Right lobe of liver (tissue), 6 donors: ENCODE measurements around the gene CYTH4. TPM values are rescaled to one million over a fixed set of nuclear protein-coding genes. Genes with fewer than 3 reads are reported as not detected.
"Not testable (repeated sequence)": the region's sequence is repeated elsewhere in the genome, so short reads cannot be mapped to it uniquely, and the experiment has no call there.

Experiments used
- ATAC-seq, 4 donors: fragments of 200-7000 bp; cut with Tn5 transposase; one replicate each; pipeline ENCODE4 v1.9.1; 2020; ENCODE audit warnings: mild to moderate bottlenecking in 4 of 4, moderate library complexity in 4 of 4
- DNase-seq, 3 donors: peaks; one replicate each; pipeline ENCODE4 v3.0.0-alpha.2; 2020
- H3K27ac ChIP-seq, 3 donors: fragments of 200-600 bp; one replicate each; pipeline ENCODE4 v1.8.0; 2022
- H3K27me3 ChIP-seq, 2 donors: fragments of 200-600 bp; one replicate each; pipeline ENCODE4 v1.8.0; 2022
- H3K36me3 ChIP-seq, 4 donors: fragments of 200-600 bp; sonication (generic) in 1 of 4; one replicate each; pipeline versions ENCODE4 v1.5.1 to v1.8.0; 2017 to 2022; ENCODE audit warnings: control low read depth in 1 of 4
- H3K4me1 ChIP-seq, 4 donors: fragments of 200-600 bp; sonication (generic) in 1 of 4; one replicate each; pipeline versions ENCODE4 v1.5.1 to v1.8.0; 2017 to 2022; ENCODE audit warnings: control low read depth in 1 of 4
- H3K4me3 ChIP-seq, 3 donors: fragments of 200-600 bp; one replicate each; pipeline ENCODE4 v1.8.0; 2022
- H3K9me3 ChIP-seq, 4 donors: fragments of 200-600 bp; sonication (generic) in 1 of 4; one replicate each; pipeline versions ENCODE4 v1.5.1 to v1.8.0; 2017 to 2022; ENCODE audit warnings: control low read depth in 1 of 4
- CTCF ChIP-seq, 4 donors: fragments of 200-600 bp in 3 of 4; fragments of 450-650 bp in 1 of 4; IDR thresholded peaks; one replicate each; pipeline versions ENCODE4 v1.5.1 to v1.8.0; 2016 to 2022; ENCODE audit warnings: antibody characterized with exemption in 4 of 4, mild to moderate bottlenecking in 2 of 4
- POLR2A ChIP-seq: fragments of 450-650 bp; IDR thresholded peaks from one replicate; pipeline ENCODE4 v1.6.1; 2017; ENCODE audit warnings: antibody characterized with exemption, mild to moderate bottlenecking
- WGBS: methylation state at CpG from one replicate; pipeline ENCODE4 v1.1.6; 2018; ENCODE audit warnings: low coverage, low lambda C conversion rate; ENCODE audit not compliant: insufficient coverage; ENCODE audit errors: missing lambda C conversion rate; 5-methylcytosine and 5-hydroxymethylcytosine counted together
- intact Hi-C, 2 donors: fragments of 100-400 bp; cut with DNase I; formaldehyde crosslinking; loops; one replicate each; pipeline versions ENCODE4 v1.11.2 to v1.14.1; 2022
- long read RNA-seq: library from polyadenylated mRNA; unstranded; transcript quantifications from one replicate; pipeline ENCODE4 v2.0.0, GENCODE V29; 2019
- total RNA-seq, 6 experiments: library from RNA; depleted of rRNA in 2 of 6; stranded (reverse); fragments of >200 nt in 2 of 6; fragmentation: NEBNext Ultra II Directional in 3 of 6; extraction: Animal tissue kit (Norgen Biotek cat#: 25700) in 3 of 6; gene quantifications; one replicate each; pipeline versions ENCODE4 v1.1.0 to v1.2.4, GENCODE V29; 2016 to 2023
- donor health status: DM: no; HTN: yes; CAD: no.
- donor health status: DM: no; HTN: no; CAD: no.
- donor health status: DM: no; HTN: no; CAD: no.
- donor health status: DM: no; HTN: yes; CAD: no.
- donor health status: DM: no; HTN: yes; CAD: no.

Gene CYTH4
- total RNA-seq, result 10 to 100 TPM in 1 of 6 experiments, 1 to 10 TPM in 5; 2.9 to 12.8 (median 4.0) TPM
- long read RNA-seq, partial matches to known transcripts, result 1 of 1 reads
- long read RNA-seq, other reads (novel, unspliced or antisense), result 0 of 1 reads

GRCh38 chr22:37282385-37282677 is at the start of gene CYTH4:
Gene CYTH4 (plus strand): TSS chr22:37282508. CDS start chr22:37282570, 62 bp downstream.
- DNase-seq (peak; percentile 66 to 81 (median 80)), ATAC-seq (peak; percentile 55 to 66 (median 60))
- TF ChIP-seq CTCF (IDR thresholded peaks at IDR 0.05) (no peak), POLR2A (peak; percentile 44)
- Histone ChIP-seq H3K4me1 (no peaks in the 10 kb centered on the region), H3K27ac (peak within 1 kb of the TSS; percentile 15 to 80 (median 40)), H3K9me3 (no peaks in the 10 kb centered on the region), H3K4me3 (peak within 1 kb of the TSS; percentile 26 to 44 (median 29)), H3K27me3 (no peaks in the 10 kb centered on the region), H3K36me3 (no peaks in the 10 kb centered on the region)
- 17% methylated on average over 12 of the region's 12 CpGs for WGBS
- intact Hi-C loops, result no loop called here

GRCh38 chr22:37233371-37233750 is 48.9 kb upstream of the CYTH4 start:
- H3K9me3 ChIP-seq, ATAC-seq, H3K4me1 ChIP-seq, H3K4me3 ChIP-seq, H3K36me3 ChIP-seq, H3K27me3 ChIP-seq, H3K27ac ChIP-seq, intact Hi-C loops: not testable (repeated sequence)
- DNase-seq, result peak in 1 of 3 donors; percentile 8
- 80% methylated on average over 12 of the region's 12 CpGs for WGBS

GRCh38 chr22:37233751-37234631 is 48.3 kb upstream of the CYTH4 start:
- Histone ChIP-seq H3K4me1 (no peaks in the 10 kb centered on the region), H3K9me3 (no peaks in the 10 kb centered on the region), H3K27ac (no peak overlapping the region), H3K4me3 (no peak overlapping the region), H3K36me3 (no peaks in the 10 kb centered on the region), H3K27me3 (no peaks in the 10 kb centered on the region)
- intact Hi-C loops, result no loop called here
- peak in 1 of 3 donors; percentile 14 for DNase-seq
- ATAC-seq, result no peak
- 31% methylated on average over 5 of the region's 27 CpGs for WGBS
- no peak for TF ChIP-seq POLR2A
- TF ChIP-seq CTCF (IDR thresholded peaks at IDR 0.05), result no peak

GRCh38 chr22:37234736-37235711 is 47.3 kb upstream of the CYTH4 start:
- no peaks in the 10 kb centered on the region for H3K4me1 ChIP-seq
- no peaks in the 10 kb centered on the region for H3K9me3 ChIP-seq
- H3K27me3 ChIP-seq, result no peaks in the 10 kb centered on the region
- no peak overlapping the region for H3K4me3 ChIP-seq
- ATAC-seq, result no peak
- TF ChIP-seq CTCF (IDR thresholded peaks at IDR 0.05) (no peak), POLR2A (no peak)
- WGBS, result 72% methylated on average over 9 of the region's 16 CpGs
- DNase-seq, result peak in 2 of 3 donors; percentile 11 to 31
- no peaks in the 10 kb centered on the region for H3K36me3 ChIP-seq
- H3K27ac ChIP-seq, result no peak overlapping the region
- intact Hi-C loops, result no loop called here
